HFFc6 (cell line): ENCODE results near the gene KRT10. TPM values are rescaled to one million over a fixed set of nuclear protein-coding genes. Genes with fewer than 3 reads are reported as not detected.

Experiments used
- DNase-seq: peaks from one replicate; pipeline ENCODE4 v3.0.0-alpha.2; 2018
- H3K27ac Mint-ChIP-seq: 2 replicates; pipeline ENCODE4 v1.8.0; 2020; ENCODE audit warnings: mild to moderate bottlenecking, mixed read lengths
- H3K27me3 Mint-ChIP-seq: 2 replicates; pipeline ENCODE4 v1.8.0; 2021; ENCODE audit warnings: mild to moderate bottlenecking, moderate library complexity, mixed read lengths; ENCODE audit not compliant: insufficient read depth
- H3K36me3 Mint-ChIP-seq: 2 replicates; pipeline ENCODE4 v1.8.0; 2021; ENCODE audit warnings: low read depth, mixed read lengths
- H3K4me1 Mint-ChIP-seq: 2 replicates; pipeline ENCODE4 v1.8.0; 2020; ENCODE audit warnings: low read depth, mixed read lengths
- H3K4me3 Mint-ChIP-seq: 2 replicates; pipeline ENCODE4 v1.8.0; 2020; ENCODE audit warnings: mild to moderate bottlenecking, moderate library complexity, mixed read lengths
- H3K9me3 Mint-ChIP-seq: 2 replicates; pipeline ENCODE4 v1.8.0; 2020; ENCODE audit warnings: mild to moderate bottlenecking, mixed read lengths
- total RNA-seq, 6 experiments: library from RNA; stranded (reverse); fragmentation: NEBNext Ultra II Directional; extraction: Animal tissue kit (Norgen Biotek cat#: 25700); gene quantifications; 2 replicates in 1 of 6; 3 replicates in 5 of 6; pipeline ENCODE4 v1.2.3, GENCODE V29; 2021
- TF ChIP-seq, protein P1 (sequence below): fragments of 200-600 bp; sonication (generic); IDR thresholded peaks from 2 replicates; pipeline ENCODE4 v1.5.0; 2021; ENCODE audit warnings: antibody characterized with exemption, mild to moderate bottlenecking

The KRT10 gene
- total RNA-seq, 6 experiments from 2014 or later = 61.4 to 71.0 (median 65.3) TPM

GRCh38 chr17:40850293-40850972, 28.0 kb upstream of the KRT10 start:
- Mint-ChIP-seq H3K27me3 (peaks cover 5% of the 10 kb centered on the region), H3K27ac (no peak overlapping the region), H3K36me3 (no peaks in the 10 kb centered on the region), H3K9me3 (no peaks in the 10 kb centered on the region), H3K4me1 (peaks cover 43% of the 10 kb centered on the region), H3K4me3 (no peak overlapping the region)
- DNase-seq = no peak
- TF ChIP-seq, protein P1, sequence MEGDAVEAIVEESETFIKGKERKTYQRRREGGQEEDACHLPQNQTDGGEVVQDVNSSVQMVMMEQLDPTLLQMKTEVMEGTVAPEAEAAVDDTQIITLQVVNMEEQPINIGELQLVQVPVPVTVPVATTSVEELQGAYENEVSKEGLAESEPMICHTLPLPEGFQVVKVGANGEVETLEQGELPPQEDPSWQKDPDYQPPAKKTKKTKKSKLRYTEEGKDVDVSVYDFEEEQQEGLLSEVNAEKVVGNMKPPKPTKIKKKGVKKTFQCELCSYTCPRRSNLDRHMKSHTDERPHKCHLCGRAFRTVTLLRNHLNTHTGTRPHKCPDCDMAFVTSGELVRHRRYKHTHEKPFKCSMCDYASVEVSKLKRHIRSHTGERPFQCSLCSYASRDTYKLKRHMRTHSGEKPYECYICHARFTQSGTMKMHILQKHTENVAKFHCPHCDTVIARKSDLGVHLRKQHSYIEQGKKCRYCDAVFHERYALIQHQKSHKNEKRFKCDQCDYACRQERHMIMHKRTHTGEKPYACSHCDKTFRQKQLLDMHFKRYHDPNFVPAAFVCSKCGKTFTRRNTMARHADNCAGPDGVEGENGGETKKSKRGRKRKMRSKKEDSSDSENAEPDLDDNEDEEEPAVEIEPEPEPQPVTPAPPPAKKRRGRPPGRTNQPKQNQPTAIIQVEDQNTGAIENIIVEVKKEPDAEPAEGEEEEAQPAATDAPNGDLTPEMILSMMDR = no peak

DNA sequence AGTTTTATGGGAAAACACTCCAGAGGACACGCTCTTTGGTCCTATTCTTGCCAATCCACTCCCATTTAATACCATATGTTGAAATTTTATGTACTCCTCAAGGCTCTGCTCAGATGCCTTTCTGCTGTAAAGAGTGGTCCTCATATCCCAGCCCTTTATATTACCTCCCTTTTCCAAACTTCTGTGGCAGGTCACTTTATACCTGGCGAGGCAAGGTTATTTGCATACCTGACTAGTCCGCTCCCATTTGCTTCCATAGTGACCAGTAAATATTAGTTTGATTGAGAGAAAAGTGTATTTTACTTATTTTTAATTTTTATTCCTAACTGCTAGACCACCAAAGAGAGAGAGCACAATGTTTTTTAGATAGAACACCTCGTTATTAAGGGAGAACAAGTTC, 27.3 kb upstream of the KRT10 start:
- Mint-ChIP-seq H3K27me3 (peaks cover 5% of the 10 kb centered on the region), H3K36me3 (no peaks in the 10 kb centered on the region), H3K9me3 (no peaks in the 10 kb centered on the region), H3K4me3 (no peak overlapping the region), H3K4me1 (peaks cover 37% of the 10 kb centered on the region), H3K27ac (no peak overlapping the region)
- TF ChIP-seq, protein P1 = no peak
- no peak for DNase-seq

DNA sequence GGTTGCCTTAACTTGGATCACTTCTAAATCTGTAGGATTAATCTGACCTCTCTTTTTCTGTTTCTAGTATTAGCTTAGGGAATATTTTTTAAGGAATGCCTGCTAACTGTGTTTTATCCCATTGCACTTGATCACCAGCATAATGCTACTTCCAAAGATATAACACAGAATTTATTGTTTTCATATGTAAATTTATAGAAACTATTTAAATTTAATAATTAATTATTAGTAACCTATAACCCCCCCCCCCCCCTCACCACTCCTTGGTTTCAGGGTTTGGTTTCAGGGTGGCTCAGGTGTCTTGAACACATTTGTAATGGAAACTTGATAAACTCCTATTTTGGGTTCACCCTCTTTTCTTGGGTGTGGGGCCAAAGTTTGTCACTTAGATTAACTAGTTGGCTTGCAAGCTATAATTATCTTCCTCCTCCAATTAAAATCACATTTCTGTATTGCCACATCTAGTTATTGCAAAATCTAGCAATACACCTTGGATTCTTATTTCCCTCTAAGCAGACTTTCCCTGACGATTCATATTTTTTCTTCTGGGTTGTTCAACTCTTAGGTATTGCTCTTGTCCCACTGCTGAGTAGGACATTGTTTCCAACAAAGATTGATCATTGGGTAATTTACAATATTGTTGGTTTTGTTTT, 26.3 kb upstream of the KRT10 start:
- no peaks in the 10 kb centered on the region for H3K9me3 Mint-ChIP-seq
- no peak overlapping the region for H3K27ac Mint-ChIP-seq
- TF ChIP-seq, protein P1 = no peak
- H3K36me3 Mint-ChIP-seq = no peaks in the 10 kb centered on the region
- DNase-seq = no peak
- H3K4me1 Mint-ChIP-seq = peaks cover 26% of the 10 kb centered on the region
- no peak overlapping the region for H3K4me3 Mint-ChIP-seq
- H3K27me3 Mint-ChIP-seq = peaks cover 12% of the 10 kb centered on the region

- Mint-ChIP-seq H3K36me3 (no peaks in the 10 kb centered on the region), H3K27me3 (peaks cover 17% of the 10 kb centered on the region), H3K9me3 (no peaks in the 10 kb centered on the region), H3K4me1 (peaks cover 14% of the 10 kb centered on the region; the same call in 1 of the 2 replicates), H3K4me3 (no peak overlapping the region), H3K27ac (no peak overlapping the region)
- TF ChIP-seq, protein P1 = no peak
- no peak for DNase-seq
Measured at GRCh38 chr17:40846515-40847144, 24.2 kb upstream of the KRT10 start.

GRCh38 chr17:40844671-40845107, 22.3 kb upstream of the KRT10 start:
- no peaks in the 10 kb centered on the region for H3K36me3 Mint-ChIP-seq
- no peak for DNase-seq
- TF ChIP-seq, protein P1 = no peak
- H3K9me3 Mint-ChIP-seq = no peaks in the 10 kb centered on the region
- H3K4me1 Mint-ChIP-seq = peaks cover under 1% of the 10 kb centered on the region; the same call in 1 of the 2 replicates
- H3K4me3 Mint-ChIP-seq = no peak overlapping the region
- H3K27ac Mint-ChIP-seq = no peak overlapping the region
- H3K27me3 Mint-ChIP-seq = peaks cover 17% of the 10 kb centered on the region
